GM18507 (cell line): ENCODE measurements around the gene CPEB1.

ENCODE experiments used
- DNase-seq: peaks from one replicate; pipeline ENCODE4 v3.0.0; 2011; ENCODE audit warnings: low read depth; ENCODE audit not compliant: insufficient read length; ENCODE audit errors: extremely low spot score
- FAIRE-seq: peaks from 2 replicates; lab custom pipeline; 2011; peaks lifted over from hg19 to GRCh38; lab: Jason Lieb, UNC

Gene CPEB1

GRCh38 chr15:82647045-82647834 lies at the start of gene CPEB1:
TSS of gene CPEB1 (minus strand) at chr15:82647363. CDS start at chr15:82628459, 18,904 bp downstream.
- no peak for DNase-seq
- FAIRE-seq, result no peak

- DNase-seq (no peak), FAIRE-seq (no peak)
These were observed 45.0 kb upstream of the CPEB1 start for GRCh38 chr15:82692171-82692570.

GRCh38 chr15:82689147-82689546 lies 42.0 kb upstream of the CPEB1 start:
- DNase-seq (no peak), FAIRE-seq (no peak)

GRCh38 chr15:82688691-82689090 lies 41.5 kb upstream of the CPEB1 start:
- FAIRE-seq (no peak), DNase-seq (no peak)

- FAIRE-seq, result no peak
- DNase-seq, result no peak
These were observed 34.2 kb upstream of the CPEB1 start for GRCh38 chr15:82681371-82681770.

- DNase-seq, result peak; percentile 67
- peak; percentile 42 for FAIRE-seq
These were observed 33.3 kb upstream of the CPEB1 start for GRCh38 chr15:82680200-82681102.

- no peak for FAIRE-seq
- DNase-seq, result no peak
These were observed 32.5 kb upstream of the CPEB1 start for GRCh38 chr15:82679626-82680199.

GRCh38 chr15:82677720-82678323 lies 30.7 kb upstream of the CPEB1 start:
- FAIRE-seq, result no peak
- no peak for DNase-seq

GRCh38 chr15:82674873-82675272 lies 27.7 kb upstream of the CPEB1 start:
- FAIRE-seq (no peak), DNase-seq (no peak)

GRCh38 chr15:82670699-82671098 lies 23.5 kb upstream of the CPEB1 start:
- no peak for DNase-seq
- FAIRE-seq, result no peak

- DNase-seq (no peak), FAIRE-seq (no peak)
These were observed 19.4 kb upstream of the CPEB1 start for GRCh38 chr15:82666606-82667005.

GRCh38 chr15:82664021-82664420 lies 16.9 kb upstream of the CPEB1 start:
- FAIRE-seq, result no peak
- DNase-seq, result no peak

GRCh38 chr15:82663186-82663600 lies 16.0 kb upstream of the CPEB1 start:
- DNase-seq (no peak), FAIRE-seq (peak; percentile 35)

GRCh38 chr15:82662641-82663040 lies 15.5 kb upstream of the CPEB1 start:
- DNase-seq, result no peak
- no peak for FAIRE-seq

GRCh38 chr15:82660378-82660777 lies 13.2 kb upstream of the CPEB1 start:
- FAIRE-seq (no peak), DNase-seq (no peak)

GRCh38 chr15:82656641-82657266 lies 9.6 kb upstream of the CPEB1 start:
- DNase-seq, result no peak
- FAIRE-seq, result no peak

- DNase-seq (no peak), FAIRE-seq (no peak)
These were observed 8.4 kb upstream of the CPEB1 start for GRCh38 chr15:82655606-82656005.

GRCh38 chr15:82653483-82654168 lies 6.5 kb upstream of the CPEB1 start:
- no peak for FAIRE-seq
- no peak for DNase-seq

- DNase-seq (no peak), FAIRE-seq (no peak)
These were observed 4.5 kb upstream of the CPEB1 start for GRCh38 chr15:82651708-82652107.
